Activated B cell treated with CpG ODN at 0.5 μM for 24 hours (primary cell): ENCODE measurements around the gene PDE1A. TPM values are rescaled to one million over a fixed set of nuclear protein-coding genes. Genes with fewer than 3 reads are reported as not detected.
"Not testable (repeated sequence)": the region's sequence is repeated elsewhere in the genome, so short reads cannot be mapped to it uniquely, and the experiment has no call there.

Experiments used
- ATAC-seq: fragments of 200-7000 bp; cut with Tn5 transposase; one replicate; pipeline ENCODE4 v1.10.0; 2021; ENCODE audit warnings: low read depth, mild to moderate bottlenecking, moderate library complexity
- CTCF ChIA-PET: fragments of 350-600 bp; sonication (Branson Sonifier 250); formaldehyde crosslinking; loops from one replicate; lab custom pipeline; 2021; ENCODE audit warnings: antibody characterized with exemption; lab: Charles Lee
- POLR2A ChIA-PET: fragments of 350-600 bp; sonication (Branson Sonifier 250); formaldehyde crosslinking; loops from one replicate; lab custom pipeline; 2021; ENCODE audit warnings: antibody characterized with exemption; lab: Charles Lee
- DNase-seq: peaks from one replicate; pipeline ENCODE4 v3.0.0; 2022
- H3K27ac Mint-ChIP-seq: one replicate; pipeline ENCODE4 v1.8.0; 2020; ENCODE audit warnings: mixed read lengths
- H3K27me3 Mint-ChIP-seq: one replicate; pipeline ENCODE4 v1.8.0; 2021; ENCODE audit warnings: mixed read lengths
- H3K36me3 Mint-ChIP-seq: one replicate; pipeline ENCODE4 v1.8.0; 2021; ENCODE audit warnings: low read depth, mixed read lengths
- H3K4me1 Mint-ChIP-seq: one replicate; pipeline ENCODE4 v1.8.0; 2021; ENCODE audit warnings: mixed read lengths
- H3K4me3 Mint-ChIP-seq: one replicate; pipeline ENCODE4 v1.8.0; 2020; ENCODE audit warnings: mild to moderate bottlenecking, mixed read lengths
- H3K9me3 Mint-ChIP-seq: one replicate; pipeline ENCODE4 v1.8.0; 2020; ENCODE audit warnings: mixed read lengths
- intact Hi-C: fragments of 100-400 bp; cut with micrococcal nuclease; formaldehyde crosslinking; loops from one replicate; pipeline ENCODE4 v1.15.1; 2024
- total RNA-seq: library from RNA; stranded (reverse); gene quantifications from 2 replicates; pipeline ENCODE4 v1.2.3, GENCODE V29; 2022
- TF ChIP-seq, protein P1 (sequence below): fragments of 200-600 bp; IDR thresholded peaks from one replicate; pipeline ENCODE4 v1.8.0; 2022; ENCODE audit warnings: antibody characterized with exemption, mild to moderate bottlenecking

Gene PDE1A
- total RNA-seq, 1 donor from 2014 or later: not detected

DNA sequence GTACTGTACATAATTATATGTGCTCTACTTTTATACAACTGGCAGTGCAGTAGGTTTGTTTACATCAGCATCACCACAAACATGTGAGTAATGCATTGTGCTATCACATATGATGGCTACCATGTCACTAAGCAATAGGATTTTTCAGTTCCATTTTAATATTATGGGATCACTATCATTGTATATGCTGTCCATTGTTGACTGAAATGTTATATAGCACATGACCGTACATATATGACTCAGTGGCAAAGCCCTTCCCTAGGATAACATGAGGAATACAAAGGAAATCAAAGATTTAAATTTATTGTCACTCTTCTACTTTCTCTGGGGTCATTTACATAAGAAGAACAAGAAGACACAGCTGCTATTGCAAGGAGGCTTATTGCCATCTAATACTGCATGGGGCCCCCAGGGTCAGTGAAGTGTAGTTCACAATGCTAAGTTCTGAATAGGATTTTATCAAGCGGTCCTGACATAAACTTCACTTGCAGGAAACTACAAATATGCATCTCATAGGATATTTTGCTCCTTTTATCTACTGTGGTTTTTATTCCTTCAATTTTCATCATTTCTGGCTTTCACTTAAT lies 21.8 kb downstream of the PDE1A start:
- TF ChIP-seq, protein P1, sequence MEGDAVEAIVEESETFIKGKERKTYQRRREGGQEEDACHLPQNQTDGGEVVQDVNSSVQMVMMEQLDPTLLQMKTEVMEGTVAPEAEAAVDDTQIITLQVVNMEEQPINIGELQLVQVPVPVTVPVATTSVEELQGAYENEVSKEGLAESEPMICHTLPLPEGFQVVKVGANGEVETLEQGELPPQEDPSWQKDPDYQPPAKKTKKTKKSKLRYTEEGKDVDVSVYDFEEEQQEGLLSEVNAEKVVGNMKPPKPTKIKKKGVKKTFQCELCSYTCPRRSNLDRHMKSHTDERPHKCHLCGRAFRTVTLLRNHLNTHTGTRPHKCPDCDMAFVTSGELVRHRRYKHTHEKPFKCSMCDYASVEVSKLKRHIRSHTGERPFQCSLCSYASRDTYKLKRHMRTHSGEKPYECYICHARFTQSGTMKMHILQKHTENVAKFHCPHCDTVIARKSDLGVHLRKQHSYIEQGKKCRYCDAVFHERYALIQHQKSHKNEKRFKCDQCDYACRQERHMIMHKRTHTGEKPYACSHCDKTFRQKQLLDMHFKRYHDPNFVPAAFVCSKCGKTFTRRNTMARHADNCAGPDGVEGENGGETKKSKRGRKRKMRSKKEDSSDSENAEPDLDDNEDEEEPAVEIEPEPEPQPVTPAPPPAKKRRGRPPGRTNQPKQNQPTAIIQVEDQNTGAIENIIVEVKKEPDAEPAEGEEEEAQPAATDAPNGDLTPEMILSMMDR: no peak
- H3K9me3 Mint-ChIP-seq: peaks cover 2% of the 10 kb centered on the region
- no peak overlapping the region for H3K4me3 Mint-ChIP-seq
- ATAC-seq (no peak), DNase-seq (no peak)
- H3K36me3 Mint-ChIP-seq: no peaks in the 10 kb centered on the region
- ChIA-PET POLR2A (no interaction called here), CTCF (no interaction called here)
- intact Hi-C loops: no loop called here
- H3K27ac Mint-ChIP-seq: no peak overlapping the region
- no peaks in the 10 kb centered on the region for H3K4me1 Mint-ChIP-seq
- no peaks in the 10 kb centered on the region for H3K27me3 Mint-ChIP-seq

DNA sequence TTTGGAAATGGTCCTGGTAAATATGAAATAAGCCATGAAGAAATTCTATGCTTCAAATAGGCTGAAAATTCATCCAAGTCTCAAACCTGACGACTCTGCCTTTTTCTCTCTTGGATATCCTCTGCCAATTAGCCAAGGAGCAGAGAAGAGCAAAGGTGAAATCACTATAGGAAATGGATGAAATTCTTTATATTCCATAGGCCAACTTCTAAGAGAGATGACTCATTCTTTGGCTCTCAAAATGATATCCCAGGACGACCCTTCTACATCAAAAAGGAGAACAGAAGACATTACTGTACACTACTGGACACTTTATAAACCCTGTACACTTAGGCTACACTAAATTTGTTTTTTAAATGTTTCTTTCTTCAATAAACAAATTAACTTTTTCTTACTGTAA lies 22.7 kb downstream of the PDE1A start:
- no peaks in the 10 kb centered on the region for H3K27me3 Mint-ChIP-seq
- POLR2A ChIA-PET: no interaction called here
- DNase-seq (no peak), ATAC-seq (no peak)
- no peak overlapping the region for H3K27ac Mint-ChIP-seq
- no peaks in the 10 kb centered on the region for H3K4me1 Mint-ChIP-seq
- TF ChIP-seq, protein P1: no peak
- no peaks in the 10 kb centered on the region for H3K36me3 Mint-ChIP-seq
- H3K9me3 Mint-ChIP-seq: peaks cover 2% of the 10 kb centered on the region
- no peak overlapping the region for H3K4me3 Mint-ChIP-seq
- intact Hi-C loops: no loop called here
- CTCF ChIA-PET: no interaction called here

DNA sequence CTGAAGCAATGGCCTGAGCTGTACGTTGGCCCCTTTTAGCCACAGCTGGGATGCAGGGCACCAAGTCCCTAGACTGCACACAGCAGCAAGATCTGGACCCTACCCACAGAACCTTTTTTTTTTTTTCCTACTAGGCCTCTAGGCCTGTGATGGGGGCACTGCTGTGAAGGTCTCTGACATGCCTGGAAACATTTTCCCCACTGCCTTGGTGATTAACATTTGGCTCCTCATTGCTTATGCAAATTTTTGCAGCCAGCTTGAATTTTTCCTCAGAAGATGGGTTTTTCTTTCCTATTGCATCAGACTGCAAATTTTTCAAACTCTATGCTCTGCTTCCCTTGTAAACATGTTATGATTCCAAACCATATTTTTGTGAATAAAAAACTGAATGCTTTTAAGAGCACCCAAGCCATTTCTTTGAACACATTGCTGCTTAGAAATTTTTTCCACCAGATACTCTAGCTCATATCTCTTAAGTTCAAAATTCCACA lies 33.5 kb downstream of the PDE1A start:
- CTCF ChIA-PET: no interaction called here
- TF ChIP-seq, protein P1: no peak
- Mint-ChIP-seq H3K27me3 (no peaks in the 10 kb centered on the region), H3K9me3 (peaks cover 2% of the 10 kb centered on the region), H3K4me3 (no peak overlapping the region), H3K36me3 (no peaks in the 10 kb centered on the region), H3K4me1 (no peaks in the 10 kb centered on the region), H3K27ac (no peak overlapping the region)
- ATAC-seq: no peak
- intact Hi-C loops: no loop called here
- DNase-seq: no peak
- POLR2A ChIA-PET: no interaction called here

DNA sequence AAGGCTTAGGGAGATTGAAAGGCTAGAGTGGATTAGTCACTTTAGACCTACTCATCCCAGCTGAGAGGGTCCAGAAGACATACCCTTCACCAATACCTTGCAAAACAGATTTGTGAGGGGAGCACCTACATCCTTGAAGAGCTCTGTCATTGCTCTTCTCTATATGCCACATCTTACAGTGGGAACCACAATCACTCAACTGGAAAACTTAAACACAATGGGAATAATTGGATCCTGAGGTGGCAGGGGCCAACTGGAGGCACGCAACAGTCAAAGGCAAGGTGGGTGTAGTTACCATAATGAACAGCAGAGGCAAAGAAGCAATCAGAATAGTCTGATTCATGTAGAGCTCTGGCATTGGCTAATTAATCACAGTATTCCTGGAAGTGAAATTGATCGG lies 35.4 kb downstream of the PDE1A start:
- Mint-ChIP-seq H3K27me3 (no peaks in the 10 kb centered on the region), H3K9me3 (peaks cover 2% of the 10 kb centered on the region), H3K4me3 (no peak overlapping the region), H3K27ac (no peak overlapping the region), H3K36me3 (no peaks in the 10 kb centered on the region), H3K4me1 (no peaks in the 10 kb centered on the region)
- intact Hi-C loops: no loop called here
- no peak for DNase-seq
- no peak for ATAC-seq
- ChIA-PET CTCF (no interaction called here), POLR2A (no interaction called here)
- TF ChIP-seq, protein P1: no peak

GRCh38 chr2:182386267-182386880 lies 40.5 kb downstream of the PDE1A start:
- CTCF ChIA-PET, H3K4me1 Mint-ChIP-seq, H3K4me3 Mint-ChIP-seq, H3K36me3 Mint-ChIP-seq, ATAC-seq, POLR2A ChIA-PET, H3K27me3 Mint-ChIP-seq, H3K27ac Mint-ChIP-seq, DNase-seq, intact Hi-C loops: not testable (repeated sequence)
- H3K9me3 Mint-ChIP-seq: peaks cover 15% of the 10 kb centered on the region
